PC-9 (cell line): ENCODE results near the gene PGA3. TPM values are rescaled to one million over a fixed set of nuclear protein-coding genes. Genes with fewer than 3 reads are reported as not detected.
"Not testable (repeated sequence)": the region's sequence is repeated elsewhere in the genome, so short reads cannot be mapped to it uniquely, and the experiment has no call there.

Source experiments
- BruUV-seq: library from RNA; stranded (reverse); fragments of 400-500 nt; replicated peaks from 2 replicates; lab custom pipeline; 2021; lab: Mats Ljungman, UMichigan
- CTCF ChIA-PET: fragments of 300-600 bp; sonication (Branson Sonifier 250); formaldehyde crosslinking; loops from one replicate; lab custom pipeline; 2022; ENCODE audit warnings: antibody characterized with exemption; lab: Charles Lee
- POLR2A ChIA-PET: fragments of 300-600 bp; sonication (Branson Sonifier 250); formaldehyde crosslinking; loops from one replicate; lab custom pipeline; 2022; ENCODE audit warnings: antibody characterized with exemption; ENCODE audit not compliant: unreplicated experiment; lab: Charles Lee
- DNase-seq, 2 experiments: peaks; one replicate each; pipeline versions ENCODE4 v3.0.0 to v3.0.0-alpha.2; 2015 to 2022; ENCODE audit warnings: mixed read lengths in 1 of 2
- H2AFZ ChIP-seq: fragments of 200-600 bp; sonication (generic); 2 replicates; pipeline ENCODE4 v1.8.1; 2017; ENCODE audit warnings: antibody characterized with exemption
- H3F3A ChIP-seq: fragments of 200-600 bp; sonication (generic); 2 replicates; pipeline ENCODE4 v1.8.1; 2017; ENCODE audit warnings: antibody characterized with exemption, mild to moderate bottlenecking, low read depth; ENCODE audit not compliant: insufficient read depth
- H3K27ac ChIP-seq: fragments of 200-600 bp; sonication (generic); 2 replicates; pipeline ENCODE4 v1.6.1; 2016; ENCODE audit warnings: mixed run types
- H3K27me3 ChIP-seq: fragments of 200-600 bp; sonication (generic); 2 replicates; pipeline ENCODE4 v1.6.1; 2016; ENCODE audit warnings: low read depth, mixed run types; ENCODE audit not compliant: insufficient read depth
- H3K36me3 ChIP-seq: fragments of 200-600 bp; sonication (generic); 2 replicates; pipeline ENCODE4 v1.6.1; 2016; ENCODE audit warnings: low read depth, mixed run types
- H3K4me1 ChIP-seq: fragments of 200-600 bp; sonication (generic); replicated peaks from 2 replicates; pipeline ENCODE4 v1.6.1; 2016; ENCODE audit warnings: mixed run types; ENCODE audit not compliant: insufficient read depth
- H3K4me2 ChIP-seq: fragments of 200-600 bp; sonication (generic); 2 replicates; pipeline ENCODE4 v1.6.1; 2017; ENCODE audit warnings: mixed run types
- H3K4me3 ChIP-seq: fragments of 200-600 bp; sonication (generic); 2 replicates; pipeline ENCODE4 v1.6.1; 2016; ENCODE audit warnings: mixed run types
- H3K79me2 ChIP-seq: fragments of 200-600 bp; sonication (generic); 2 replicates; pipeline ENCODE4 v1.6.1; 2017; ENCODE audit warnings: low read depth, mixed run types
- H3K9me2 ChIP-seq: fragments of 200-600 bp; sonication (generic); 2 replicates; pipeline ENCODE4 v1.8.1; 2017; ENCODE audit warnings: mild to moderate bottlenecking; ENCODE audit not compliant: insufficient read depth
- H3K9me3 ChIP-seq: fragments of 200-600 bp; sonication (generic); 2 replicates; pipeline ENCODE4 v1.8.1; 2016; ENCODE audit warnings: low read depth; ENCODE audit not compliant: insufficient read depth
- H4K20me1 ChIP-seq: fragments of 200-600 bp; sonication (generic); 2 replicates; pipeline ENCODE4 v1.8.1; 2017; ENCODE audit not compliant: insufficient read depth
- intact Hi-C: fragments of 100-400 bp; cut with micrococcal nuclease; formaldehyde crosslinking; loops from one replicate; pipeline ENCODE4 v1.10.0; 2022; ENCODE audit not compliant: unreplicated experiment
- total RNA-seq: library from RNA; stranded (reverse); gene quantifications from 2 replicates; pipeline ENCODE4 v1.2.3, GENCODE V29; 2021

The PGA3 gene
- total RNA-seq, 1 experiment from 2014 or later, result not detected

GRCh38 chr11:61240875-61241274, 37.6 kb downstream of the PGA3 start, which contains the start of gene PGA5:
PGA5 (plus strand) TSS chr11:61241175; CDS start chr11:61241227, 52 bp downstream.
- H3K9me2 ChIP-seq, H3F3A ChIP-seq, CTCF ChIA-PET, intact Hi-C loops, H3K4me1 ChIP-seq, H3K79me2 ChIP-seq, BruUV-seq, H3K9me3 ChIP-seq, DNase-seq, H3K4me3 ChIP-seq, H3K27me3 ChIP-seq, H3K27ac ChIP-seq, H4K20me1 ChIP-seq, POLR2A ChIA-PET, H3K36me3 ChIP-seq, H2AFZ ChIP-seq, H3K4me2 ChIP-seq: not testable (repeated sequence)

- intact Hi-C loops, H3K9me2 ChIP-seq, H3K9me3 ChIP-seq, H3K27ac ChIP-seq, H3K4me1 ChIP-seq, H4K20me1 ChIP-seq, H2AFZ ChIP-seq, CTCF ChIA-PET, H3F3A ChIP-seq, H3K79me2 ChIP-seq, H3K4me3 ChIP-seq, POLR2A ChIA-PET, DNase-seq, H3K4me2 ChIP-seq, BruUV-seq, H3K36me3 ChIP-seq: not testable (repeated sequence)
- H3K27me3 ChIP-seq, result peaks cover 12% of the 10 kb centered on the region
Observed at GRCh38 chr11:61241526-61241925, 38.2 kb downstream of the PGA3 start.

GRCh38 chr11:61245284-61245964, 42.1 kb downstream of the PGA3 start:
- peaks cover 43% of the 10 kb centered on the region for H3K27me3 ChIP-seq
- H3K9me3 ChIP-seq, H3K36me3 ChIP-seq, H3K4me1 ChIP-seq, H3K4me3 ChIP-seq, POLR2A ChIA-PET, DNase-seq, H3K9me2 ChIP-seq, CTCF ChIA-PET, H3K79me2 ChIP-seq, H4K20me1 ChIP-seq, BruUV-seq, intact Hi-C loops, H3F3A ChIP-seq, H2AFZ ChIP-seq, H3K4me2 ChIP-seq, H3K27ac ChIP-seq: not testable (repeated sequence)

- CTCF ChIA-PET, H3K36me3 ChIP-seq: not testable (repeated sequence)
Observed at GRCh38 chr11:61248071-61248470, 44.8 kb downstream of the PGA3 start.

GRCh38 chr11:61249201-61249600, 45.9 kb downstream of the PGA3 start:
- H3K9me3 ChIP-seq, intact Hi-C loops, CTCF ChIA-PET, H3K9me2 ChIP-seq, H2AFZ ChIP-seq, H3F3A ChIP-seq, H4K20me1 ChIP-seq, H3K79me2 ChIP-seq, POLR2A ChIA-PET, DNase-seq, H3K4me2 ChIP-seq, H3K4me3 ChIP-seq, H3K4me1 ChIP-seq, BruUV-seq, H3K27ac ChIP-seq, H3K36me3 ChIP-seq: not testable (repeated sequence)
- peaks cover 78% of the 10 kb centered on the region for H3K27me3 ChIP-seq

More at GRCh38 chr11:61248071-61248470, 44.8 kb downstream of the PGA3 start:
- H4K20me1 ChIP-seq, POLR2A ChIA-PET, H2AFZ ChIP-seq, H3K27ac ChIP-seq, H3K9me3 ChIP-seq, H3K79me2 ChIP-seq, H3F3A ChIP-seq, intact Hi-C loops, H3K4me1 ChIP-seq, H3K4me2 ChIP-seq, H3K9me2 ChIP-seq, H3K4me3 ChIP-seq, BruUV-seq, DNase-seq: not testable (repeated sequence)
- peaks cover 68% of the 10 kb centered on the region for H3K27me3 ChIP-seq

GRCh38 chr11:61250796-61251765, 47.8 kb downstream of the PGA3 start:
- H3K4me3 ChIP-seq, BruUV-seq, H3K9me2 ChIP-seq, CTCF ChIA-PET, DNase-seq, H2AFZ ChIP-seq, H3K4me2 ChIP-seq, H3K4me1 ChIP-seq, H3F3A ChIP-seq, H3K36me3 ChIP-seq, H3K79me2 ChIP-seq, H4K20me1 ChIP-seq, H3K9me3 ChIP-seq, H3K27ac ChIP-seq: not testable (repeated sequence)
- POLR2A ChIA-PET, result interaction anchor here (0.7 kb wide), 1 partner anchor 13 kb away, joined by 3 read pairs; no protein-coding TSS in a partner anchor
- intact Hi-C loops, result loop anchor here (10.0 kb wide), 1 partner anchor 84 kb away; the partner anchor contains the start of genes DDB1 and TKFC
- peaks cover 80% of the 10 kb centered on the region for H3K27me3 ChIP-seq
